Right lobe of liver (tissue), 6 donors: ENCODE measurements around the gene CAMTA1. TPM values are rescaled to one million over a fixed set of nuclear protein-coding genes. Genes with fewer than 3 reads are reported as not detected.

Experiments
- ATAC-seq, 4 donors: fragments of 200-7000 bp; cut with Tn5 transposase; one replicate each; pipeline ENCODE4 v1.9.1; 2020; ENCODE audit warnings: mild to moderate bottlenecking in 4 of 4, moderate library complexity in 4 of 4
- DNase-seq, 3 donors: peaks; one replicate each; pipeline ENCODE4 v3.0.0-alpha.2; 2020
- H3K27ac ChIP-seq, 3 donors: fragments of 200-600 bp; one replicate each; pipeline ENCODE4 v1.8.0; 2022
- H3K27me3 ChIP-seq, 2 donors: fragments of 200-600 bp; one replicate each; pipeline ENCODE4 v1.8.0; 2022
- H3K36me3 ChIP-seq, 4 donors: fragments of 200-600 bp; sonication (generic) in 1 of 4; one replicate each; pipeline versions ENCODE4 v1.5.1 to v1.8.0; 2017 to 2022; ENCODE audit warnings: control low read depth in 1 of 4
- H3K4me1 ChIP-seq, 4 donors: fragments of 200-600 bp; sonication (generic) in 1 of 4; one replicate each; pipeline versions ENCODE4 v1.5.1 to v1.8.0; 2017 to 2022; ENCODE audit warnings: control low read depth in 1 of 4
- H3K4me3 ChIP-seq, 3 donors: fragments of 200-600 bp; one replicate each; pipeline ENCODE4 v1.8.0; 2022
- H3K9me3 ChIP-seq, 4 donors: fragments of 200-600 bp; sonication (generic) in 1 of 4; one replicate each; pipeline versions ENCODE4 v1.5.1 to v1.8.0; 2017 to 2022; ENCODE audit warnings: control low read depth in 1 of 4
- POLR2A ChIP-seq: fragments of 450-650 bp; IDR thresholded peaks from one replicate; pipeline ENCODE4 v1.6.1; 2017; ENCODE audit warnings: antibody characterized with exemption, mild to moderate bottlenecking
- WGBS: methylation state at CpG from one replicate; pipeline ENCODE4 v1.1.6; 2018; ENCODE audit warnings: low coverage, low lambda C conversion rate; ENCODE audit not compliant: insufficient coverage; ENCODE audit errors: missing lambda C conversion rate; 5-methylcytosine and 5-hydroxymethylcytosine counted together
- intact Hi-C, 2 donors: fragments of 100-400 bp; cut with DNase I; formaldehyde crosslinking; loops; one replicate each; pipeline versions ENCODE4 v1.11.2 to v1.14.1; 2022
- total RNA-seq, 6 experiments: library from RNA; depleted of rRNA in 2 of 6; stranded (reverse); fragments of >200 nt in 2 of 6; fragmentation: NEBNext Ultra II Directional in 3 of 6; extraction: Animal tissue kit (Norgen Biotek cat#: 25700) in 3 of 6; gene quantifications; one replicate each; pipeline versions ENCODE4 v1.1.0 to v1.2.4, GENCODE V29; 2016 to 2023
- TF ChIP-seq, protein P1 (sequence below), 4 donors: fragments of 200-600 bp in 3 of 4; fragments of 450-650 bp in 1 of 4; IDR thresholded peaks; one replicate each; pipeline versions ENCODE4 v1.5.1 to v1.8.0; 2016 to 2022; ENCODE audit warnings: antibody characterized with exemption in 4 of 4, mild to moderate bottlenecking in 2 of 4
- donor health status: DM: no; HTN: yes; CAD: no.
- donor health status: DM: no; HTN: no; CAD: no.
- donor health status: DM: no; HTN: no; CAD: no.
- donor health status: DM: no; HTN: yes; CAD: no.
- donor health status: DM: no; HTN: yes; CAD: no.

Gene CAMTA1
- total RNA-seq, 6 experiments from 2014 or later = 32.3 to 49.4 (median 37.2) TPM

GRCh38 chr1:7528386-7529198, 743.3 kb downstream of the CAMTA1 start:
- no peak for ATAC-seq
- Histone ChIP-seq H3K27me3 (no peaks in the 10 kb centered on the region), H3K9me3 (no peaks in the 10 kb centered on the region), H3K27ac (no peak overlapping the region), H3K4me1 (no peaks in the 10 kb centered on the region), H3K36me3 (no peaks in the 10 kb centered on the region), H3K4me3 (no peak overlapping the region)
- TF ChIP-seq, protein P1, sequence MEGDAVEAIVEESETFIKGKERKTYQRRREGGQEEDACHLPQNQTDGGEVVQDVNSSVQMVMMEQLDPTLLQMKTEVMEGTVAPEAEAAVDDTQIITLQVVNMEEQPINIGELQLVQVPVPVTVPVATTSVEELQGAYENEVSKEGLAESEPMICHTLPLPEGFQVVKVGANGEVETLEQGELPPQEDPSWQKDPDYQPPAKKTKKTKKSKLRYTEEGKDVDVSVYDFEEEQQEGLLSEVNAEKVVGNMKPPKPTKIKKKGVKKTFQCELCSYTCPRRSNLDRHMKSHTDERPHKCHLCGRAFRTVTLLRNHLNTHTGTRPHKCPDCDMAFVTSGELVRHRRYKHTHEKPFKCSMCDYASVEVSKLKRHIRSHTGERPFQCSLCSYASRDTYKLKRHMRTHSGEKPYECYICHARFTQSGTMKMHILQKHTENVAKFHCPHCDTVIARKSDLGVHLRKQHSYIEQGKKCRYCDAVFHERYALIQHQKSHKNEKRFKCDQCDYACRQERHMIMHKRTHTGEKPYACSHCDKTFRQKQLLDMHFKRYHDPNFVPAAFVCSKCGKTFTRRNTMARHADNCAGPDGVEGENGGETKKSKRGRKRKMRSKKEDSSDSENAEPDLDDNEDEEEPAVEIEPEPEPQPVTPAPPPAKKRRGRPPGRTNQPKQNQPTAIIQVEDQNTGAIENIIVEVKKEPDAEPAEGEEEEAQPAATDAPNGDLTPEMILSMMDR (IDR thresholded peaks at IDR 0.05) = no peak
- no peak for TF ChIP-seq POLR2A
- WGBS = 68% methylated on average over 6 of the region's 6 CpGs
- intact Hi-C loops = no loop called here
- no peak for DNase-seq

- H3K4me1 ChIP-seq = no peaks in the 10 kb centered on the region
- no peak overlapping the region for H3K27ac ChIP-seq
- no peak for TF ChIP-seq POLR2A
- TF ChIP-seq, protein P1 (IDR thresholded peaks at IDR 0.05) = no peak
- no peak overlapping the region for H3K4me3 ChIP-seq
- H3K27me3 ChIP-seq = no peaks in the 10 kb centered on the region
- WGBS = 68% methylated on average over 4 of the region's 7 CpGs
- no peaks in the 10 kb centered on the region for H3K9me3 ChIP-seq
- no peak for ATAC-seq
- intact Hi-C loops = no loop called here
- H3K36me3 ChIP-seq = no peaks in the 10 kb centered on the region
- DNase-seq = no peak
Measured at GRCh38 chr1:7529917-7530316, 744.7 kb downstream of the CAMTA1 start.

- 73% methylated on average over 5 of the region's 18 CpGs for WGBS
- Histone ChIP-seq H3K9me3 (no peaks in the 10 kb centered on the region), H3K4me3 (no peak overlapping the region), H3K4me1 (no peaks in the 10 kb centered on the region), H3K36me3 (no peaks in the 10 kb centered on the region), H3K27ac (no peak overlapping the region), H3K27me3 (no peaks in the 10 kb centered on the region)
- TF ChIP-seq, protein P1 (IDR thresholded peaks at IDR 0.05) = no peak
- no peak for TF ChIP-seq POLR2A
- ATAC-seq = no peak
- intact Hi-C loops = no loop called here
- DNase-seq = no peak
Measured at GRCh38 chr1:7531562-7532340, 746.5 kb downstream of the CAMTA1 start.

DNA sequence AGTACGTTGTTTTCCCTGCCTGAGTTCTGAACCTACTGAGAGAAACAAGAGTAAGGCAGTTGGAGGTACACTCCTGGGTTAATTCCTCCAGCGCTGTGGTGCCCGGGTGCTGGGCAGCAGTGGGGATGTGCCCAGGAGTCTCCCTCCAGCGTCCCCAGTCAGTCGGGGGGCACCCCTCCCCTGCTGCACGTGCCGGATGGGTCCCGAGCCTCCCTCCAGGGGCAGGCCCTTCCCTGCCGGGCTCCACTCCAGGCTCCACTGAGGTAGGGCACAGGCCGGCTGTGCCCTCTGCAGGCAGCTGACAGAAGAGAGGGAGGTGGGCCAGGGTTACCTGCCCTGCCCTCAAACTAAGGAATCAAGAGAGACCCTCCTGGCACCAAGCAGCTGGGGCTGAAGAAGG, 747.8 kb downstream of the CAMTA1 start:
- TF ChIP-seq POLR2A = no peak
- TF ChIP-seq, protein P1 (IDR thresholded peaks at IDR 0.05) = no peak
- Histone ChIP-seq H3K36me3 (no peaks in the 10 kb centered on the region), H3K27ac (no peak overlapping the region), H3K4me1 (no peaks in the 10 kb centered on the region), H3K4me3 (no peak overlapping the region), H3K27me3 (no peaks in the 10 kb centered on the region), H3K9me3 (no peaks in the 10 kb centered on the region)
- no peak for DNase-seq
- WGBS = 83% methylated on average over 1 of the region's 10 CpGs
- intact Hi-C loops = no loop called here
- ATAC-seq = no peak
